PFSK-1 (cell line): ENCODE data around the gene DOCK4.

Experiments used
- FOXP2 ChIP-seq: optimal IDR thresholded peaks from 2 replicates; pipeline ENCODE3; 2011; ENCODE audit warnings: borderline replicate concordance, control low read depth, inconsistent platforms; ENCODE audit not compliant: insufficient read depth; ENCODE audit errors: extremely low read length, extremely low read depth
- POLR2AphosphoS5 ChIP-seq: IDR thresholded peaks from 2 replicates; pipeline ENCODE4 v1.6.1; 2012; ENCODE audit warnings: low read depth, mild to moderate bottlenecking, control low read depth, low read length, moderate library complexity
- SIN3A ChIP-seq: IDR thresholded peaks from 2 replicates; pipeline ENCODE4 v1.6.1; 2012; ENCODE audit warnings: mild to moderate bottlenecking, low read length, moderate library complexity, borderline replicate concordance; ENCODE audit not compliant: insufficient read depth
- TAF1 ChIP-seq: IDR thresholded peaks from 2 replicates; pipeline ENCODE4 v1.6.1; 2012; ENCODE audit warnings: low read length, control low read depth, borderline replicate concordance; ENCODE audit not compliant: insufficient read depth
- TF ChIP-seq, protein P1 (sequence below), 2 experiments: IDR thresholded peaks; 2 replicates each; pipeline versions ENCODE4 v1.6.1 to v1.8.0; 2011 to 2012; ENCODE audit warnings: low read depth in 2 of 2, low read length in 2 of 2, control low read depth in 1 of 2, inconsistent platforms in 1 of 2, mild to moderate bottlenecking in 1 of 2, moderate library complexity in 1 of 2; ENCODE audit not compliant: insufficient read depth in 1 of 2

DOCK4 gene

DNA sequence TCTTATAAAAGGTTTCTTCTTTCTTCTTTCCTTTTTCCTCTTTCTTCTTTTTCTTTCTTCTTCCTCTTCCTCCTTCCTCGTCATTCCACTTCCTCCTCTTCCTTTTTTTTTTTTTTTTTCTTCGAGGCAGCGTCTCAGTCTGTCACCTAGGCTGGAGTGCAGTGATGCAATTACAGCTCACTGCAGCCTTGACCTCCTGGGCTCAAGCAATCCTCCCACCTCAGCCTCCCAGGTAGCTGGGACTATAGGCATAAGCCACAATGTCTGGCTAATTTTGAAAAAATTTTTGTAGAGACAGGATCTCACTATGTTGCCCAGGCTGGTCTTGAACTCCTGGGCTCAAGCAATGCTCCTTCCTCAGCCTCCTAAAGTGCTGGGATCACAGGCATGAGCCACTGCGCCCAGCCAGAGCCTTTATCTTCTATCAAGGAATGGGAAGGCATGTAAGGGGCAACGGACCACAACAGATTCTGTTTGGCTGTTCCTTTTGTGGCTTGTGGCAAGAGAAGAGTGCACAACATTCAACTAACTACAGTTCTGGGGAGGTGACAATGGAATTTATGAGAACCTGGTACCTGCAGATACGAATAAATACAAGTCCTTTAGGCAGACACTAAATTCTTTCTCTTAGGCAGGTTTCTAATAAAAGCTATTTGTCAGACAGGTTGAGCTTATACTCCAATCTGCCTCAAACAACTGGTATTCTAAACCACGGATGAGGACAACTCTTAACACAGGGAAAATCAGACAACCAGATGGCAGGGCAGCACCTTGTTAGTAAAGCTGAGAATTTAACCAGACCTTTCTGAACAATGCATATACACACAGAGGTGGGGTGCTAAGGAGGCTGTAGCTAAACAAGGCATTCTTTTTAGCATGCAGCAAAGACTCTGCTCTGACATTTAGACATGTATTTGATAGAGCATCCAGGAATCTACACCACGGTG lies 100.3 kb downstream of the DOCK4 start:
- TF ChIP-seq TAF1: no peak
- TF ChIP-seq FOXP2: no peak
- TF ChIP-seq POLR2AphosphoS5: no peak
- TF ChIP-seq SIN3A: no peak
- TF ChIP-seq, protein P1, sequence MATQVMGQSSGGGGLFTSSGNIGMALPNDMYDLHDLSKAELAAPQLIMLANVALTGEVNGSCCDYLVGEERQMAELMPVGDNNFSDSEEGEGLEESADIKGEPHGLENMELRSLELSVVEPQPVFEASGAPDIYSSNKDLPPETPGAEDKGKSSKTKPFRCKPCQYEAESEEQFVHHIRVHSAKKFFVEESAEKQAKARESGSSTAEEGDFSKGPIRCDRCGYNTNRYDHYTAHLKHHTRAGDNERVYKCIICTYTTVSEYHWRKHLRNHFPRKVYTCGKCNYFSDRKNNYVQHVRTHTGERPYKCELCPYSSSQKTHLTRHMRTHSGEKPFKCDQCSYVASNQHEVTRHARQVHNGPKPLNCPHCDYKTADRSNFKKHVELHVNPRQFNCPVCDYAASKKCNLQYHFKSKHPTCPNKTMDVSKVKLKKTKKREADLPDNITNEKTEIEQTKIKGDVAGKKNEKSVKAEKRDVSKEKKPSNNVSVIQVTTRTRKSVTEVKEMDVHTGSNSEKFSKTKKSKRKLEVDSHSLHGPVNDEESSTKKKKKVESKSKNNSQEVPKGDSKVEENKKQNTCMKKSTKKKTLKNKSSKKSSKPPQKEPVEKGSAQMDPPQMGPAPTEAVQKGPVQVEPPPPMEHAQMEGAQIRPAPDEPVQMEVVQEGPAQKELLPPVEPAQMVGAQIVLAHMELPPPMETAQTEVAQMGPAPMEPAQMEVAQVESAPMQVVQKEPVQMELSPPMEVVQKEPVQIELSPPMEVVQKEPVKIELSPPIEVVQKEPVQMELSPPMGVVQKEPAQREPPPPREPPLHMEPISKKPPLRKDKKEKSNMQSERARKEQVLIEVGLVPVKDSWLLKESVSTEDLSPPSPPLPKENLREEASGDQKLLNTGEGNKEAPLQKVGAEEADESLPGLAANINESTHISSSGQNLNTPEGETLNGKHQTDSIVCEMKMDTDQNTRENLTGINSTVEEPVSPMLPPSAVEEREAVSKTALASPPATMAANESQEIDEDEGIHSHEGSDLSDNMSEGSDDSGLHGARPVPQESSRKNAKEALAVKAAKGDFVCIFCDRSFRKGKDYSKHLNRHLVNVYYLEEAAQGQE (IDR thresholded peaks at IDR 0.05; ENCODE audit: insufficient read depth in 1 of 2, low read depth in 2 of 2, low read length in 2 of 2): no peak

DNA sequence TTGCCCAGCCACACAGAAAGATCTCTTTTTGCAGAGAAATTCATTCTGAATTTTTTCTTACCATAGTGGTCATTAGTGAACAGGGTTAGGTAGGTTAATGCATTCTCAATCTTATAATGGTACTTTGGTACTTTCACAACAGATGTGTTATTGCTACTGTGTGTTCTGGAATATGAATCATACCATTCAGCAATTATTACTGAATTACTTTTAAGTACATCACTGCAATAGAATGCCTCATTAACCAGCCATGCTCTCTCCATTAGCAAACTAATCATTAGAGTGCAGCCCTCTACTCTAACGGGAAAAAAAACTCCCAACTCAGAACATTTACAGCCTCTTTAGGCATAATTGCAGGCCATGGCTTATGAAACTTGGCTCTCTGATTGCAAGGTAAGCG lies 102.1 kb downstream of the DOCK4 start:
- TF ChIP-seq, protein P1 (IDR thresholded peaks at IDR 0.05; ENCODE audit: insufficient read depth in 1 of 2, low read depth in 2 of 2, low read length in 2 of 2): no peak
- TF ChIP-seq SIN3A: no peak
- no peak for TF ChIP-seq FOXP2
- TF ChIP-seq POLR2AphosphoS5: no peak
- TF ChIP-seq TAF1: no peak

DNA sequence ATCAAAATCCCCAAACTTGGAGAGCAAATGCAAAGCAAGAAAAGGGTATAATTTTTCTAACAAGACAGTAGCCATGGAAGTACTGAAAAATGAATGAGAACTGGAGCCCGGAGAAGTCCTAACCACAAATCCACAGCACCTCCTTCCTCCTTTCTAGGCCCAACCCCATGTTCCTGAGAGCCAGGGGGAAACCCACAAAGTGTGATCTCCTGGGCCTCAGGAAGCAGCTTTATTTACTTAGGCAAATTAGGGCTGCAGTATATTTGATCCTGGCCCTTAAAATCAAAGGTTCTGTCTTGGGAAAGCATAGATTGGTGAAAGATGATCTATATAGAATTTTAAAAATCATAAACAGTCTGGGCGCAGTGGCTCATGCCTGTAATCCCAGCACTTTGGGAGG lies 103.0 kb downstream of the DOCK4 start:
- TF ChIP-seq, protein P1 (IDR thresholded peaks at IDR 0.05; ENCODE audit: insufficient read depth in 1 of 2, low read depth in 2 of 2, low read length in 2 of 2): no peak
- no peak for TF ChIP-seq SIN3A
- TF ChIP-seq POLR2AphosphoS5: no peak
- TF ChIP-seq FOXP2: no peak
- TF ChIP-seq TAF1: no peak

DNA sequence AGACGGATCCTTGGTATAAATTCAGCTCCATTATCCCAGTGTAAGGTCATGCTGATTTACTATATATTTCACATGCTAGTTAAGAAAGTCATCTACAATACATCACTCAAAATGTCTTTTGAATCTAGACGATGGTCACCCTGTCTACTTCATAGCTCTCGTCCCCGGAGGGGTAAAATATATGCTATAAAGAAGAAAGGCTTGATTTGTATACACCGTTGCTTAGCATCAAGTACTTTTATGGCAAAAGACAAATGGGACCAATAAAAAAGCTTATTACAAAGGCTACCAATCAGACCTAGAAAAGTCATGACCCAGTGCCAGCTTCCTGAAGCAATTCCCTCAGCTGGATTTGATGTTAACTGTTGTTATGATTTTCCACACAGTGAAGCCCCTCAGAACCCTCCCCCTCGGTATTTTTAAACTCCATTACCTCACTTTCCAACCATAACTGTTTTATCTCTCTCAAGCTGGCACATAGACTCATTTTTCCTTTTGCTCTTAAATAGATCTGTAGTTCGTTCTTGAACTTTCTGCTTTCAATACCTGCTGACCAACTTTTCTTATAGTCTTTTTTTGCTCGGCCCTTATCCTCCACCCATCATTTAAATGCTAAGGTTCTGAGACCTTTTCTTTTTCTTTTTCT lies 104.9 kb downstream of the DOCK4 start:
- TF ChIP-seq TAF1 (no peak), SIN3A (no peak), POLR2AphosphoS5 (no peak), FOXP2 (no peak)
- TF ChIP-seq, protein P1 (IDR thresholded peaks at IDR 0.05; ENCODE audit: insufficient read depth in 1 of 2, low read depth in 2 of 2, low read length in 2 of 2): no peak
